H9 (cell line): ENCODE measurements around the gene MEIS3. TPM values are rescaled to one million over a fixed set of nuclear protein-coding genes. Genes with fewer than 3 reads are reported as not detected.

Source experiments
- DNase-seq: peaks from one replicate; pipeline ENCODE4 v3.0.0-alpha.2; 2017
- H2AFZ ChIP-seq: one replicate; pipeline ENCODE4 v1.6.1; 2013; ENCODE audit warnings: mild to moderate bottlenecking, low read length, control low read depth, moderate library complexity
- H2AK5ac ChIP-seq: 2 replicates; pipeline ENCODE4 v1.6.1; 2013; ENCODE audit warnings: low read length, control low read depth, mixed read lengths; ENCODE audit not compliant: insufficient read length
- H2BK120ac ChIP-seq: one replicate; pipeline ENCODE4 v1.6.1; 2013; ENCODE audit warnings: low read depth, mild to moderate bottlenecking, low read length, control low read depth, inconsistent platforms; ENCODE audit not compliant: poor library complexity, severe bottlenecking
- H2BK12ac ChIP-seq: 2 replicates; pipeline ENCODE4 v1.6.1; 2013; ENCODE audit warnings: low read length, control low read depth, mixed read lengths, low read depth; ENCODE audit not compliant: insufficient read length
- H2BK15ac ChIP-seq: 2 replicates; pipeline ENCODE4 v1.6.1; 2013; ENCODE audit warnings: low read depth, low read length, control low read depth
- H2BK20ac ChIP-seq: one replicate; pipeline ENCODE4 v1.6.1; 2013; ENCODE audit warnings: low read depth, mild to moderate bottlenecking, low read length, control low read depth, inconsistent platforms; ENCODE audit not compliant: poor library complexity, severe bottlenecking
- H2BK5ac ChIP-seq: 2 replicates; pipeline ENCODE4 v1.6.1; 2013; ENCODE audit warnings: low read length, control low read depth, mixed read lengths; ENCODE audit not compliant: insufficient read length
- H3K14ac ChIP-seq: 2 replicates; pipeline ENCODE4 v1.6.1; 2013; ENCODE audit warnings: low read length, control low read depth; ENCODE audit not compliant: insufficient read depth
- H3K18ac ChIP-seq: 2 replicates; pipeline ENCODE4 v1.6.1; 2013; ENCODE audit warnings: low read depth, mild to moderate bottlenecking, mixed read lengths, low read length, control low read depth; ENCODE audit not compliant: insufficient read length
- H3K23ac ChIP-seq: 2 replicates; pipeline ENCODE4 v1.6.1; 2013; ENCODE audit warnings: low read length, control low read depth, mixed read lengths, low read depth; ENCODE audit not compliant: insufficient read length
- H3K23me2 ChIP-seq: 2 replicates; pipeline ENCODE4 v1.6.1; 2013; ENCODE audit warnings: low read depth, mild to moderate bottlenecking, mixed read lengths, low read length, control low read depth; ENCODE audit not compliant: insufficient read length, poor library complexity, severe bottlenecking
- H3K27ac ChIP-seq: 2 replicates; pipeline ENCODE4 v1.5.1; 2013; ENCODE audit warnings: low read length, control low read depth, mixed read lengths, low read depth; ENCODE audit not compliant: insufficient read length
- H3K27me3 ChIP-seq: 2 replicates; pipeline ENCODE4 v1.6.1; 2013; ENCODE audit warnings: low read length, control low read depth, inconsistent platforms; ENCODE audit not compliant: insufficient read depth
- H3K4ac ChIP-seq: 2 replicates; pipeline ENCODE4 v1.6.1; 2013; ENCODE audit warnings: low read depth, mild to moderate bottlenecking, control low read depth, inconsistent platforms, low read length, moderate library complexity
- H3K4me1 ChIP-seq: 2 replicates; pipeline ENCODE4 v1.6.1; 2013; ENCODE audit warnings: low read length, control low read depth, inconsistent platforms; ENCODE audit not compliant: insufficient read depth
- H3K4me2 ChIP-seq: 2 replicates; pipeline ENCODE4 v1.6.1; 2013; ENCODE audit warnings: low read length, control low read depth, mixed read lengths; ENCODE audit not compliant: insufficient read length, insufficient read depth
- H3K56ac ChIP-seq: 2 replicates; pipeline ENCODE4 v1.6.1; 2013; ENCODE audit warnings: low read depth, mild to moderate bottlenecking, mixed read lengths, low read length, control low read depth; ENCODE audit not compliant: insufficient read length
- H3K79me1 ChIP-seq: 2 replicates; pipeline ENCODE4 v1.6.1; 2013; ENCODE audit warnings: low read depth, mild to moderate bottlenecking, moderate library complexity, low read length, control low read depth, inconsistent platforms; ENCODE audit not compliant: insufficient read depth, poor library complexity, severe bottlenecking
- H3K79me2 ChIP-seq: 2 replicates; pipeline ENCODE4 v1.6.1; 2013; ENCODE audit warnings: low read length, control low read depth, inconsistent platforms; ENCODE audit not compliant: insufficient read depth
- H3K9ac ChIP-seq: 2 replicates; pipeline ENCODE4 v1.6.1; 2013; ENCODE audit warnings: low read length, control low read depth, mixed read lengths; ENCODE audit not compliant: insufficient read length; ENCODE audit errors: extremely low read depth
- H3K9me3 ChIP-seq: one replicate; pipeline ENCODE4 v1.6.1; 2013; ENCODE audit warnings: low read depth, low read length, inconsistent platforms; ENCODE audit not compliant: control insufficient read depth
- H3T11ph ChIP-seq: one replicate; pipeline ENCODE4 v1.6.1; 2013; ENCODE audit warnings: mild to moderate bottlenecking, low read length, control low read depth, inconsistent platforms
- H4K20me1 ChIP-seq: one replicate; pipeline ENCODE4 v1.6.1; 2013; ENCODE audit not compliant: control insufficient read depth, insufficient read length, insufficient read depth
- H4K5ac ChIP-seq: 2 replicates; pipeline ENCODE4 v1.6.1; 2013; ENCODE audit warnings: low read depth, mild to moderate bottlenecking, mixed read lengths, low read length, control low read depth; ENCODE audit not compliant: insufficient read length
- H4K8ac ChIP-seq: replicated peaks from 2 replicates; pipeline ENCODE4 v1.6.1; 2013; ENCODE audit warnings: low read length, control low read depth, mixed read lengths, low read depth; ENCODE audit not compliant: insufficient read length
- H4K91ac ChIP-seq: 2 replicates; pipeline ENCODE4 v1.6.1; 2013; ENCODE audit warnings: low read depth, mild to moderate bottlenecking, moderate library complexity, mixed read lengths, low read length, control low read depth; ENCODE audit not compliant: insufficient read length
- H3K27ac Mint-ChIP-seq, 3 experiments: 2 replicates in 2 of 3; 3 replicates in 1 of 3; pipeline ENCODE4 v1.8.0; 2020 to 2021; ENCODE audit warnings: mixed read lengths in 3 of 3, mild to moderate bottlenecking in 1 of 3, moderate library complexity in 1 of 3
- H3K27me3 Mint-ChIP-seq: 2 replicates; pipeline ENCODE4 v1.8.0; 2021; ENCODE audit warnings: low read depth, mild to moderate bottlenecking, moderate library complexity, mixed read lengths
- H3K36me3 Mint-ChIP-seq, 3 experiments: 2 replicates in 2 of 3; 3 replicates in 1 of 3; pipeline ENCODE4 v1.8.0; 2020 to 2021; ENCODE audit warnings: low read depth in 3 of 3, mixed read lengths in 3 of 3; ENCODE audit not compliant: insufficient read depth in 1 of 3
- H3K4me1 Mint-ChIP-seq, 2 experiments: 2 replicates each; pipeline ENCODE4 v1.8.0; 2020; ENCODE audit warnings: mixed read lengths in 2 of 2
- H3K4me3 Mint-ChIP-seq, 2 experiments: 2 replicates in 1 of 2; 3 replicates in 1 of 2; pipeline ENCODE4 v1.8.0; 2020 to 2021; ENCODE audit warnings: mild to moderate bottlenecking in 2 of 2, mixed read lengths in 2 of 2, moderate library complexity in 1 of 2
- H3K9me3 Mint-ChIP-seq, 2 experiments: 2 replicates in 1 of 2; 3 replicates in 1 of 2; pipeline ENCODE4 v1.8.0; 2020; ENCODE audit warnings: mild to moderate bottlenecking in 2 of 2, mixed read lengths in 2 of 2, moderate library complexity in 1 of 2
- CTCF ChIP-seq: fragments of 200-600 bp; sonication (generic); conservative IDR thresholded peaks from 3 replicates; pipeline ENCODE4 v1.8.0; 2021; ENCODE audit warnings: antibody characterized with exemption, mild to moderate bottlenecking
- WGBS: extraction: QIAGEN DNeasy Blood & Tissue Kit; methylation state at CpG from one replicate; pipeline ENCODE4 v1.1.7; 2013; ENCODE audit warnings: missing lambda C conversion rate, low lambda C conversion rate, mixed read lengths; ENCODE audit not compliant: insufficient read length; ENCODE audit errors: extremely low coverage; 5-methylcytosine and 5-hydroxymethylcytosine counted together
- total RNA-seq: library from RNA; stranded (reverse); gene quantifications from 2 replicates; pipeline ENCODE4 v1.2.1, GENCODE V29; 2021

Gene MEIS3
- total RNA-seq, 1 experiment from 2014 or later: 44.0 TPM

DNA sequence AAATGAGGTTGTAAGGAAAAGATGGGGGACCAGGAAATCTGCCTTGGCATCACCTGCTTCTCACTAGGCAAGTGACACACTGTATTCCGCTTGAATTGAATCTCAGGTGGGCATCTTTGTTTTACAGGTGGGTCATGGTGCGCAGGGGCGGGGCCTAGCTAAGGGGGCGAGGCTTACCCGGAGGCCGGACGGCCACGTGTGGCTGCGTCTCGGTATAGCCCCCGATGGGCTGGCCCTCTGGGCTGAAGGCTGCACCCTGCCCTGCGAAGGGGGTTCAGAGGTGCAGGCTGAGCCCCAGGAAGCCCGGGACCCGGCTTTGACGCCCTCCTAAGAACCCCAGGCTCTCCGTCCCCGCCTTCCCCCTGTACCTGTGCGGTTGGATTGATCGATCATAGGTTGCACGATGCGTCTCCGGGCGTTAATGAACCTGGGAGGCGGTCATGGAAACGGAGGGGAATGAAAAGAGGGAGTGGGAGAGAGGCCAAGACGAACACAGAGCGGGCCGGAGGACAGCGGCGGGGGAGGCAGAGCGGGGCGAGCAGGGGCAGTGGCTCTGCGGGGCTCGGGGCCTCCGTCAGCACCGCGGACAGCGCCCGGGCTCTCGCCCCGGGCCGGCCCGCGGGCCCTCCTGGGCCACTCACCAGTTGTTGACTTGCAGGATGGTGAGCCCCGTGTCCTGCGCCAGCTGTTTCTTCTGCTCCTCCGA is 12.5 kb downstream of the MEIS3 start:
- H2BK120ac ChIP-seq: no peak overlapping the region
- H4K91ac ChIP-seq: no peak overlapping the region
- no peak overlapping the region for H2BK12ac ChIP-seq
- no peak for TF ChIP-seq CTCF
- Mint-ChIP-seq H3K27me3 (peaks cover 5% of the 10 kb centered on the region), H3K4me3 (peak overlapping the region; percentile 51 to 81), H3K4me1 (peaks cover 6 to 12% of the 10 kb centered on the region in 2 experiments), H3K27ac (no peak overlapping the region; a peak in 2 of 7 replicates), H3K9me3 (no peaks in the 10 kb centered on the region; a peak in 2 of 5 replicates), H3K36me3 (peaks cover 5 to 17% (median 7%) of the 10 kb centered on the region in 3 experiments; a peak in 6 of 7 replicates)
- H3K18ac ChIP-seq: no peak overlapping the region
- no peaks in the 10 kb centered on the region; the same call in 1 of the 2 replicates for H3K4me1 ChIP-seq
- no peak overlapping the region for H2BK20ac ChIP-seq
- no peak overlapping the region for H2BK15ac ChIP-seq
- no peaks in the 10 kb centered on the region for H4K20me1 ChIP-seq
- no peak overlapping the region for H3K23ac ChIP-seq
- peaks cover 4% of the 10 kb centered on the region for H3K23me2 ChIP-seq
- H2AK5ac ChIP-seq: no peak overlapping the region
- no peak overlapping the region for H3K14ac ChIP-seq
- no peak overlapping the region for H2AFZ ChIP-seq
- no peak overlapping the region for H4K8ac ChIP-seq
- DNase-seq: peak; percentile 80
- H3K9ac ChIP-seq: no peak overlapping the region
- no peak overlapping the region for H4K5ac ChIP-seq
- no peaks in the 10 kb centered on the region for H3K27me3 ChIP-seq
- H3K4ac ChIP-seq: no peak overlapping the region
- no peak overlapping the region for H2BK5ac ChIP-seq
- H3K4me2 ChIP-seq: peak overlapping the region; percentile 94
- WGBS: no CpG with 5 or more reads among the region's 47 CpGs
- H3K27ac ChIP-seq: no peak overlapping the region
- H3T11ph ChIP-seq: no peak overlapping the region
- no peaks in the 10 kb centered on the region for H3K9me3 ChIP-seq
- H3K79me2 ChIP-seq: no peaks in the 10 kb centered on the region
- no peaks in the 10 kb centered on the region for H3K79me1 ChIP-seq
- no peak overlapping the region for H3K56ac ChIP-seq
